DMS 273 (cell line): ENCODE data around the gene GNPTG.

Experiments used
- DNase-seq: peaks from one replicate; lab custom pipeline; 2025; ENCODE audit not compliant: unreplicated experiment; lab: John Stamatoyannopoulos, UW

Gene GNPTG

DNA sequence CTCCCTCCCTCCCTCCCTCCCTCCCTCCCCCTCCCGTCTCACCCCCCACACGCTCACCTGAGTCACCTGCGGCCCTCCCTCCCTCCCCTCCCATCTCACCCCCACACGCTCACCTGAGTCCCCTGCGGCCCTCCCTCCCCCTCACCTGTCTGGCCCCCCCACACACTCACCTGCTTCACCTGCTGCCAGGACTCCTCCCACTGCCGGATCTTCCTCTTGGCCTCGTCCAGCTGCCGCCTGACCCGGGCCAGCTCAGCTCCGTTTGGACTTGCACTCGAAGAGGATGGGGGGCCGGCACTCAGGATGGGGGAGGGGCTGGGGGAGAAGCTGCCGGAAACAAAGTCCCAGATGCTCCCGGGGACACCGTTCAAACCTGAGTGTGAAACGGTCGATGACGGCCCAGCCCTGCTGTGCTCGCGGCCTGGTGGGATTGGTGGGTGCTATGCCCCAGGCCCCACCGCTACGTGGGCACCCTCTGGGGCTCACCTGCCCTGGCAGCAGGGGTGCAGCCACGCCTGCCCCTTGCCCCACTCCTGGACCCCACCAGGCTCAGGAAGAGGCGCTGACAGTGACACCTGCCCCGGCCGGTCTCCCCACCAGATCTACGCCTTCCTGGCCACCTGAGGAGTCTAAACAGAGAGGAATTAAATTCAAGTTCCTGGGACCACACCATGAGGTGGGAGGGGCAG, 15.9 kb downstream of the GNPTG start:
- DNase-seq: no peak

DNA sequence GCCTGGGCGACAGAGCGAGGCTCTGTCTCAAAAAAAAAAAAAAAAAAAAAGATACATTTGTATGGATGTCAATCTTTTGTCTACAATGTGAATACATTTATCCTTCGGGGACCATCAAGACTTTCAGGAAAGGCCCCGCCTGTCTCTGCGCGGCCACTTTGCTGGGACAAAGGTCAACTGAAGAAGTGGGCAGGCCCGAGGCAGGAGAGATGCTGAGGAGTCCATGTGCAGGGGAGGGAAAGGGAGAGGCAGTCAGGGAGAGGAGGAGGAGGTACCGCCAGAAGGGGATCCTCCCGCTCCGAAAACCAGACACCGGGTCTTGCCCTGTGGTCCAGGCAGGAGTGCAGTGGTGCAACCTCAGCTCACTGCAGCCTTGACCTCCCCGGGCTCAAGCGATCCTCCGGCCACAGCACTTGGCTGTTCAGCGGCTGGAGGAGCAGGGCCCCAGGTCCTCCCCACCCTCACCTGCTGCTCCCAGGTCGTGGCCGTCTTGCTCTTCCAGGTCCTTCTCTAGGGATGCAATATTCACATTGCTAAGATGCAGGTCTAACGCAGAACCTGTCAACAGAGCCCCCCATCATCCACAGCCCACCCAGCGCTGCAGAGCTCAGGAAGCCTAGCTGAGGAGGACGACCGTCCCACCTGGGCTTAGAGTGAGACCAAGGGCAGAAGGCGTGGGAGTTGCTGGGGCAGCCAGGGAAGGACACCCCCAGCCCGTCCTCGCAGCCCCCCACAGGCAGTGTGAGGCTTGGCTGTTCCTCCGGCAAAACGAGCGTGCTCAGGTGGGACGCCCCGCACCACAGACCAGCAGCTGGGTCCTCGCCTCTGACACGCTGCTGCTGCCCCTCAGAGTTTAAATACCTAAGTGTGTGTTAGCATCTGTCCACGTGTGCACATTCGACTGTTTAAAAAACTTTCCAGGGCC, 19.6 kb downstream of the GNPTG start:
- no peak for DNase-seq

GRCh38 chr16:1372292-1372950, 20.7 kb downstream of the GNPTG start:
- no peak for DNase-seq

DNA sequence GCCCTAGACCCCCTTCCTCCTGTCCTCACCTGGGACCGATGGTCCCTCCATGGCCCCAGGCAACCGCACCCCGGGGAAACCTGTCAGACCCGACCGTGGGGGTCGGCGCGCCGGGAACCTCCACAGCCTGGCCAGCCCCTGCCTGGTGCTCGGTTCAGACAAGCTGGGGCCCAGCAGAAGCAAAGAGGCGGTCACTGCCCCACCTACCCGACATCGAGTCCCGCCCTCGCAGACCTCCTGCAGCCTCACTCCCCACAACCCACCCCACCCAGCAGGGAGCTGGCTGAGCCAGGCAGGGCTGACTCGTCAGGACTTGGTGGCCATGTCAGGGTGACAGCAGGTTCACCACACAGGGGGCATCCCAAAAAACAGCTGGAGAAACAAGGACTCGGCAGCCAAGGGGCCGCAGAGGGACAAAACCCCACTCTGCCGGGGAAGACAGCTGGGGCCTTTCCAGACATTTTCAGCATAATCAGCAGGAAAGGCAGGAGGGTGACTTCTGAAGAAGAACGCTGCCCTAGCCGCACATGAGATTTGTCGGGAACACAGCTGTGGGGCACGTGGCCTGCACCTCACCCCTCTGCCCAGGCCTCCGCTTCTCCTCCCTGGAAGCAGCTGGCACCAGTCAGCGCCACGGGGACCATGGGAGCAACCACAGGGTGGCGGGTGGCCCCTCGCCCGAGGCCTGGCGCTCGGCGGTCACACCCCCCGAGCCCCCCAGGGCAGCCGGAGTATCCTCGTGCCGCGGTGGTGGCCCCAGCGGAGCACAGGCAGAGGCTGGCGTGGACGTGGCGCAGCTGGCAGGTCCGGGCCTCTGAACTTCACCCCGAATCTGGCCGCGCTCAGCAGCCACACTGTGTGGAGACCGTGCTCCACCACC, 22.9 kb downstream of the GNPTG start:
- DNase-seq: no peak

DNA sequence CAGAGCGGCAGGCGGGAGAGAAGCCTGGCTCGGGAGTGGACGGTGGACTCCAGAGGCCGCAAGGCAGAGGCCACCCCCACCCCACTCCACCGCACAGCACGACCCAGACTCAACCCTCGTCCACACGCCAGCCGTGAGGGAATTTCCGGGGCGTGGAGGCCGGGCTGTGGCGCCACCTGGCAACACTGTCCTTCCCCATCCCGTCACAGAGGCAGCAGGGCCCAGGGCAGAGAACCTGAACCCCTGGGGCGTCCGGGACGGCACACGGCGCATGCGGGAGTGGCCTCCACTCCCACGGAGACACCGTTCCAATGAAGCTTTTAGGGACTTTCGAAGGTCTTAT, 23.5 kb downstream of the GNPTG start:
- no peak for DNase-seq

- no peak for DNase-seq
These were observed 24.1 kb downstream of the GNPTG start for GRCh38 chr16:1375741-1376410.

GRCh38 chr16:1377406-1378010, 25.8 kb downstream of the GNPTG start:
- no peak for DNase-seq

GRCh38 chr16:1378087-1378803, 26.5 kb downstream of the GNPTG start:
- no peak for DNase-seq

DNA sequence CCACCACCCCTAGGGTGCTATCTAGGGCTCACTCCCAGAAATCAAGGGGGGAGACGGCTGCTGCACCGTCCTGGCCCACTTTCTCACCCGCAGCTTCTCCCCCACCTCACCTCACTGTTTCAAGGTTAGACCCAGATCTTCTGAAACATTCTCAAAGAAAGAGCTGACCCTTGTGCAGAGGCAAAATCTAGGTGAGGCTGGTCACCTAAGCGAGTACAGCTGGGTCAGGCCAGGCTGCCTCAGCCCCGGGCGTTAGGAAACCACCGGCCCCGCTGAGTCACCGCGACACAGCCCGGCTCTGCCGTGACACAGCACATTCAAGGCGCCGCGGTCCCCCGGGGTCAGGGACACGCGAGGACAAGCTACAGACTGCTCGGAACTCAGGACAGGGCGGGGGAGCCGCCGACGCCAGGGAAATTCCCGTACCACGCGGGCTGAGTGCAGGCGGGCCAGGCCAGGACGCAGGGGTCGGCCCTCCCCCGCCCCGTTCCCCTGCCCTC, 27.1 kb downstream of the GNPTG start:
- DNase-seq: peak; percentile 74

DNA sequence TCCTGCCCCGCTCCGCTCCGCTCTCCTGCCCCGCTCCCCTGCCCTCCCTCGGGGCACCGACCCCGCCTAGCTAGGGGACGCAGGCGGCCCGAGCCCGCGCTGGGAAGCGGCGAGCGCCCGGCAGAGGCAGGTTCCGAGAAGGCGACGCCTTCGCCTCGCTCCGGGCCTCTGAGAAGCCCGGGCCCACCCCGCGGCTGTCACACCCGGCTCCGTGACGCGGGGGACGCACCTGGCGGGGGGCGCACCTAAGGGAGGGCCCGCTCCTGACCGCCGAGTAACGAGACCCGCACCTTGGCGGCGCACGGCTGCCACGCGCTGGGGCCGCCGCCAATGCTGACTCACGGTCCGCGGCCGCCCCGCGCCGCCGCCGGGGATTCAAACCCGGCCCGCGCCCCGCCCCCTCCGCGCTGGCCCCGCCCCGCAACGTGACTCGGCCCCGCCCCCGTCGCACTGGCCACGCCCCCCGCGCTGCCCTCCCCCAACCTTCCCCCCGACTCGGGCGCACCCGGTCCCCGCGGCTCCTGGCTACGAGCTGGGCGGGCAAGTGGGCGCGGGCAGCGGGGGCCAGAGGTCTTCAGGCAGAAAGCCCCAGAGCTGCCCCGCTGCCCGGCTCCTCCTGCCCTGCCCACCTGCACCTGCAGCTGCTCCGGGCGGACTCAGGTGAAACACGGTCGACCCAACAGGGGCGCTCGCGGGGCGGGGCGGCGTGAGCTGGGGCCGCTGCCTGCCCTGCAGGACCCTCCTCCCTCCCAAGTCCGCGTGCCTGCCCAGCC, 27.8 kb downstream of the GNPTG start:
- DNase-seq: peak; percentile 85

GRCh38 chr16:1380195-1380594, 28.5 kb downstream of the GNPTG start:
- DNase-seq: no peak

- DNase-seq: no peak
These were observed 30.1 kb downstream of the GNPTG start for GRCh38 chr16:1381612-1382406.

DNA sequence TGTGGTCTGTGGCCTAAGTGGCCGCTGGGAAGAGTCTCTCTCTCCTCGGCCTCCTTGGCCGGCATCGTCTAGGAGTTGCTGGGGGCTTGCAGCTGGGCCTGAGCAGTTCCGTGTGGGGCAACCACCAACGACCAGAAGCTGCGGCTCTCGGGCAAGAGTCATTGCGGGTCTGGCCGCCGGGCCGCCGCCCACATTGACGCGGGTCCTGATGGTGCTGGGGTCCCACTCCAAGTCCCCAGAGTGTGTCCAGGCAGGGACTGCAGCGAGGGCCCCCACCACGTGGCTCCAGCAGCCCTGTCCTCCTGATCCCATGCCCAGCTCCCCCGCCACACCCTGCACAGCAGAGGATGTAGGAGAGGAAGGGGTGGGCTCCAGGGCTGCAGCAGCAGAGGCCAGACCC, 31.8 kb downstream of the GNPTG start:
- no peak for DNase-seq

DNA sequence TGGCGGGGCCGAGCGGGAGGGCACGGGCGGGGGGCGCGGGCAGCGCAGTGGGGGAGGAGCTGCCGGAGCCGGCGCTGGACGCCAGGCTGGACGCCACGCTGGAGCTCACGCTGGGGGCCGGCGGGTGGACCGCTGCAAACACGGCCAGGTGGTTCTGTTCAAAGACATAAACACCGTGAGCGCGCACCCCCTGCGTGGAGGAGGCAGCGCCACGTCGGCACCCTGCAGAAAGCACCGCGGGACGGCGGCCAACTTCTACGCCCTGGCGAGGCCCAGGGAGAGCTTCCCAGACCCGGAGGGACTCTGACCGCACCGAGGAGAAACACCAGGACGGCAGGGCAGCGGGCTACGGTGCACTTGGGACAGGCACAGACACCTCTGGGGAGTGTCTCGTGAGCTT, 33.5 kb downstream of the GNPTG start:
- no peak for DNase-seq

- DNase-seq: no peak
These were observed 35.6 kb downstream of the GNPTG start for GRCh38 chr16:1387331-1387730.

GRCh38 chr16:1389762-1390161, 38.0 kb downstream of the GNPTG start:
- DNase-seq: no peak

- no peak for DNase-seq
These were observed 38.6 kb downstream of the GNPTG start for GRCh38 chr16:1390239-1390779.
